GM19324 (cell line): ENCODE measurements around the gene TASL.
A peak's percentile ranks its signal among the peaks of the same experiment; 100 is the strongest.
"Not testable (repeated sequence)": the region's sequence is repeated elsewhere in the genome, so short reads cannot be mapped to it uniquely, and the experiment has no call there.

ENCODE experiments used
- ATAC-seq: cut with Tn5 transposase; IDR thresholded peaks from one replicate; pipeline ENCODE4 v1.9.1; 2021; ENCODE audit warnings: mild to moderate bottlenecking, moderate library complexity; ENCODE audit not compliant: unreplicated experiment, low FRiP score

The TASL gene

GRCh38 chrX:30580641-30581040 is 3.1 kb upstream of the TASL start:
- no peak for ATAC-seq

- no peak for ATAC-seq
These were observed 685 bp downstream of the TASL start for GRCh38 chrX:30576881-30577280.

DNA sequence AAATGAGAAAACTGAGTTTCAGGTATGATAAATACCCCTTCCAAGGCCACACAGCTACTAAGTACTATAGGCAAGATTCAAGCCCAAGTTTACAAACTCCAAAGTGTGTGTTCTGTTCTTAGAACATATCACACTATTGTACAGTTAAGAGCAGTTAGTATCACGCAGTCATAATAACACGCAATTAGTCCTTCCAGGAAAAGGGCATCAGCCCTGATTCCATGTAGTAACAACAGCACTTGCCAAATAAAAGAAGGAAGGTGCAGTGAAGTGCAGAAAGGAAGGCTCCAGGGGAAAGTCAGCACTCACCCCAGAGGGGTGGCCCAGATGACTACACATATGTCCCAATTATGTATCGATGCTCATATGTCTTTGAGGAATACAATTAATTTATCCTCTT is 4.4 kb downstream of the TASL start:
- no peak for ATAC-seq

GRCh38 chrX:30572678-30573077 is 4.9 kb downstream of the TASL start:
- no peak for ATAC-seq

GRCh38 chrX:30572004-30572403 is 5.6 kb downstream of the TASL start:
- ATAC-seq = peak; percentile 36

GRCh38 chrX:30570505-30570904 is 7.1 kb downstream of the TASL start:
- ATAC-seq = no peak

DNA sequence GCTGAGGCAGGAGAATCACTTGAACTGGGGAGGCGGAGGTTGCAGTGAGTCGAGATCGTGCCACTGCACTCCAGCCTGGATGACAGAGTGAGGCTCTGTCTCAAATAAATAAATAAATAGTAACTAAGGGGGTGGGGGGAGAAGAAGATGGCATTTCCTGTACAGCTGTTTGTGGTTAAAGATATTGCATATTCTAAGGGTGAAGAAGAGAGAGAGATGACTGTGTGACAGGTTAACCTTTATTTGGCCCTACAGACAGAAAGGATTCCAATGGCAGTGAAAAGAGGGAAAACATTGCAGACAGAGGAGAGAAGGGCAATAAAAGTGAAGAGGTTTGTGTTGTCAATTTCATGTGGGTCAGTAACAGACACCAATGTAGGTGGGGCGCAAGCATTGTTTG is 9.4 kb downstream of the TASL start:
- ATAC-seq = peak; percentile 62

- not testable (repeated sequence) for ATAC-seq
These were observed 14.5 kb downstream of the TASL start for GRCh38 chrX:30563070-30563469.

- no peak for ATAC-seq
These were observed 16.4 kb downstream of the TASL start for GRCh38 chrX:30561191-30561590.

GRCh38 chrX:30538271-30538670 is 39.3 kb downstream of the TASL start:
- ATAC-seq = peak; percentile 58

DNA sequence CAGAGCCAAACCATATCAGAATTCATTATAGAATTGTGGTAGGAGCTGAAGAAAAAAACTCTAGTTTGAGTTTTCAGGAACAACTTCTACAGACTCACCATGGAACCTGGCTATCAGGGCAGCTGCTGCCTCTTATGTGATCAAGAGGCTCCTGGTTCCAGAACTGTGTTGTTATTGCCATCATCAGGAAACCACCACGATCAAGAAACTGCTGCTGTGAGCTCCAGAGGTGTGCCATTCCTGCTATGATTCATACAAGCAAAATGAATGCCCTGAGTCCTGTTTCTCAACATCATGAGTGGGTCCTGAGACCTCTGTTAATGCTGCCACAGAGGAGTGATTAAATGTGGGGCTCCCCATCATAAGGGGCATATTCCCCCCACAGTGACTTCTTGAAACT is 43.7 kb downstream of the TASL start:
- ATAC-seq = no peak

DNA sequence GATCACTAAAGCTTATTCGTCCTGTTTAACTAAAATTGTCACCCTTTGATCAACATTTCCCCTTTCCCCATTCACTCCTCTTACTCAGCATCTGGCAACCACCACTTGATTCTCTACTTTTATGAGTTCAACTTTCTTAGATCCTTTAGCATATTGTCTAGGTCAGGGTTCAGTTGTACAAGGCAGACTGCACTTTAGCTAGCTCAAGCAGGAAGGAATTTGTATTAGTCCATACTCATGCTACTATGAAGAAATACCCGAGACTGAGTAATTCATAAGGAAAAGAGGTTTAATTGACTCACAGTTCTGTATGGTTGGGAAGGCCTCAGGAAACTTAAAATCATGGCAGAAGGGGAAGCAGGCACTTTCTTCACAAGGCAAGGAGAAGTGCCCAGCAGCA is 44.3 kb downstream of the TASL start:
- ATAC-seq = no peak

DNA sequence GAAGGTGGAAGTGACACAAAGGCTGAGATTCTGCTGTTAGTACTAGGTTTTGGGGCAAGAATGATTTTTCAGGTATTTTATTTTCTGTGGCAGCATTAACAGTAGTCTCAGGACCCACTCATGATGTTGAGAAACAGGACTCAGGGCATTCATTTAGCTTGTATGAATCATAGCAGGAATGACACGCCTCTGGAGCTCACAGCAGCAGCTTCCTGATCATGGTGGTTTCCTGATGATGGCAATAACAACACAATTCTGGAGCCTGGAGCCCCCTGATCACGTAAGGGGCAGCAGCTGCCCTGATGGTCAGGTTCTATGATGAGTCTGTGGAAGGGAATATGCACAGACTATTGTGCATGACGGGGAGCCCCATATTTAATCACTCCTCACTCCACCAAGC is 47.0 kb downstream of the TASL start:
- no peak for ATAC-seq

DNA sequence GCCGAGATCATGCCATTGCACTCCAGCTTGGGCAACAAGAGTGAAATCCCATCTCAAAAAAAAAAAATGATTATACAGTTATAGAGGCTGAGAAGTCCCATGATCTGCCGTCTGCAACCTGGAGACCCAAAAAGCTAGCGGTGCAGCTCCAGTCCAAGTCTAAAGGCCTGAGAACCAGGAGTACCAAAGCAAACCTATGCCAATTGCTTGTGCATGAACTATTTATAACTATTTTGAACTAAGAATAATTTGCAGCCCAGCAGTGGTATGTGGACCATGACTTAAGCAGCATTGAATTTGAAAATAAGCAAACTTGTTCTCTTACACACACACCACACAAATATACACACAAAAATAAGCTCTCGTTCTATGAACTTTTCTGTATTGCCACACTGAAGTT is 51.8 kb downstream of the TASL start:
- no peak for ATAC-seq

GRCh38 chrX:30521440-30522182 is 56.0 kb downstream of the TASL start:
- no peak for ATAC-seq

GRCh38 chrX:30513284-30513683 is 64.3 kb downstream of the TASL start:
- ATAC-seq = no peak
